ENCODE measurements around the gene CRKL.

CRKL gene

GRCh38 chr22:20979243-20979809 is 62.1 kb downstream of the CRKL start:
- no peak for TF ChIP-seq CTCF (IDR thresholded peaks at IDR 0.05; ENCODE audit: insufficient read depth, missing control alignments)
- no peak for DNase-seq (ENCODE audit: insufficient read length, low spot score)
- no peak for FAIRE-seq

GRCh38 chr22:20979940-20980453 is 62.8 kb downstream of the CRKL start:
- no peak for TF ChIP-seq CTCF (IDR thresholded peaks at IDR 0.05; ENCODE audit: insufficient read depth, missing control alignments)
- no peak for DNase-seq (ENCODE audit: insufficient read length, low spot score)
- FAIRE-seq, result no peak

- DNase-seq (ENCODE audit: insufficient read length, low spot score), result no peak
- TF ChIP-seq CTCF (IDR thresholded peaks at IDR 0.05; ENCODE audit: insufficient read depth, missing control alignments), result no peak
- FAIRE-seq, result no peak
Observed at GRCh38 chr22:20980523-20980922, 63.3 kb downstream of the CRKL start.

- no peak for TF ChIP-seq CTCF (IDR thresholded peaks at IDR 0.05; ENCODE audit: insufficient read depth, missing control alignments)
- DNase-seq (ENCODE audit: insufficient read length, low spot score) (no peak), FAIRE-seq (no peak)
Observed at GRCh38 chr22:20980938-20981722, 63.9 kb downstream of the CRKL start.

- DNase-seq (ENCODE audit: insufficient read length, low spot score), result peak; percentile 85
- peak; percentile 49 for TF ChIP-seq CTCF (IDR thresholded peaks at IDR 0.05; ENCODE audit: insufficient read depth, missing control alignments)
- no peak for FAIRE-seq
Observed at GRCh38 chr22:20981787-20982562, 64.8 kb downstream of the CRKL start, which contains the start of gene LZTR1. LZTR1 (plus strand) TSS chr22:20982297; CDS start chr22:20982372, 75 bp downstream.

GRCh38 chr22:20982563-20982882 is 65.3 kb downstream of the CRKL start:
- FAIRE-seq (no peak), DNase-seq (ENCODE audit: insufficient read length, low spot score) (no peak)
- no peak for TF ChIP-seq CTCF (IDR thresholded peaks at IDR 0.05; ENCODE audit: insufficient read depth, missing control alignments)

Measured in D721Med (cell line).